Testis (tissue), 3 donors: ENCODE data around the gene STIM2. TPM values are rescaled to one million over a fixed set of nuclear protein-coding genes. Genes with fewer than 3 reads are reported as not detected.

ENCODE experiments used
- DNase-seq: peaks from one replicate; pipeline ENCODE4 v3.0.0-alpha.2; 2019
- H3K27ac ChIP-seq, 2 donors: fragments of 200-600 bp; sonication (generic); one replicate each; pipeline ENCODE4 v1.5.1; 2019
- H3K27me3 ChIP-seq: fragments of 200-600 bp; sonication (generic); one replicate; pipeline ENCODE4 v1.5.1; 2019
- H3K36me3 ChIP-seq: fragments of 200-600 bp; sonication (generic); one replicate; pipeline ENCODE4 v1.5.1; 2017; ENCODE audit warnings: low read depth; ENCODE audit errors: missing control alignments
- H3K4me1 ChIP-seq: fragments of 200-600 bp; sonication (generic); one replicate; pipeline ENCODE4 v1.5.1; 2019
- H3K4me3 ChIP-seq, 2 donors: fragments of 200-600 bp; sonication (generic); one replicate each; pipeline ENCODE4 v1.5.1; 2017 to 2019
- H3K9me3 ChIP-seq: fragments of 200-600 bp; sonication (generic); one replicate; pipeline ENCODE4 v1.5.1; 2017
- POLR2A ChIP-seq: fragments of 450-650 bp; IDR thresholded peaks from one replicate; pipeline ENCODE4 v1.6.1; 2017; ENCODE audit warnings: antibody characterized with exemption, mild to moderate bottlenecking, moderate library complexity
- WGBS, 2 donors: methylation state at CpG; one replicate each; pipeline ENCODE4 v1.1.5; 2018; 5-methylcytosine and 5-hydroxymethylcytosine counted together
- intact Hi-C: fragments of 100-400 bp; cut with DNase I; formaldehyde crosslinking; loops from one replicate; pipeline ENCODE4 v1.15.1; 2023; ENCODE audit warnings: low total_unique reads
- polyA plus RNA-seq: library from polyadenylated mRNA; stranded (reverse); fragments of 350-450 nt; fragmentation: Illumina TruSeq; extraction: RNeasy Lipid Tissue Mini Kit (QIAGEN cat#74804); gene quantifications from one replicate; pipeline ENCODE4 v1.2.3, GENCODE V29; 2014; ENCODE audit warnings: low read depth, low replicate concordance; ENCODE audit not compliant: insufficient read depth
- total RNA-seq, 2 donors: library from RNA; depleted of rRNA; stranded (reverse); fragments of >200 nt; gene quantifications; one replicate each; pipeline ENCODE4 v1.2.3, GENCODE V29; 2016
- TF ChIP-seq, protein P1 (sequence below), 3 experiments: fragments of 450-650 bp in 2 of 3; fragments of 200-600 bp in 1 of 3; sonication (generic) in 1 of 3; IDR thresholded peaks; one replicate each; pipeline ENCODE4 v1.5.1; 2016 to 2019; ENCODE audit warnings: antibody characterized with exemption in 3 of 3, mild to moderate bottlenecking in 2 of 3, moderate library complexity in 1 of 3

STIM2 gene
- total and polyA plus RNA-seq, 3 donors from 2014 or later: 14.3 to 35.0 (median 29.4) TPM

DNA sequence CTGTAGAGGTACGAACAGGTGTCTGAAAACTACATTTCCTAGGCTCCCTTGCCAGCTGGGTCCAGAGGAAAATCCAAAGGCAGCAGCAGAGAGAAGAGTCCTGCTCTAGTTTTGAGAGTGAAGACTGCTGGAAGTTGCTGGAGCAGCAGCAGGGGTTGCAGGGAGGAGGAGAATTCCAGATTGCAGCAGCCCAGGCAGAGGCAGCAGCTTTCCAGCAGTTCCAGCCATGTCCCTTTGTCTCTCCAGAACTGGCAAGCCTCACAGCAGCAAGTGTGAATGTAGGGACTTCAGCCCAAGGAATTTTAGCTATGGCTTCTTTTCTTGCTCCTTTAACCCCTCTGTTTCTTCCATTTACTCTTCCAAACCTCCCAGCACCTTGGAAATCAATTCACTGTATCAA is 24.1 kb upstream of the STIM2 start:
- H3K36me3 ChIP-seq: no peaks in the 10 kb centered on the region
- no peaks in the 10 kb centered on the region for H3K4me1 ChIP-seq
- intact Hi-C loops: no loop called here
- no peak for DNase-seq
- 92 to 95% methylated on average over 1 of the region's 1 CpG for WGBS, 2 donors
- H3K9me3 ChIP-seq: no peaks in the 10 kb centered on the region
- H3K4me3 ChIP-seq: no peak overlapping the region
- no peak overlapping the region for H3K27ac ChIP-seq
- TF ChIP-seq, protein P1, sequence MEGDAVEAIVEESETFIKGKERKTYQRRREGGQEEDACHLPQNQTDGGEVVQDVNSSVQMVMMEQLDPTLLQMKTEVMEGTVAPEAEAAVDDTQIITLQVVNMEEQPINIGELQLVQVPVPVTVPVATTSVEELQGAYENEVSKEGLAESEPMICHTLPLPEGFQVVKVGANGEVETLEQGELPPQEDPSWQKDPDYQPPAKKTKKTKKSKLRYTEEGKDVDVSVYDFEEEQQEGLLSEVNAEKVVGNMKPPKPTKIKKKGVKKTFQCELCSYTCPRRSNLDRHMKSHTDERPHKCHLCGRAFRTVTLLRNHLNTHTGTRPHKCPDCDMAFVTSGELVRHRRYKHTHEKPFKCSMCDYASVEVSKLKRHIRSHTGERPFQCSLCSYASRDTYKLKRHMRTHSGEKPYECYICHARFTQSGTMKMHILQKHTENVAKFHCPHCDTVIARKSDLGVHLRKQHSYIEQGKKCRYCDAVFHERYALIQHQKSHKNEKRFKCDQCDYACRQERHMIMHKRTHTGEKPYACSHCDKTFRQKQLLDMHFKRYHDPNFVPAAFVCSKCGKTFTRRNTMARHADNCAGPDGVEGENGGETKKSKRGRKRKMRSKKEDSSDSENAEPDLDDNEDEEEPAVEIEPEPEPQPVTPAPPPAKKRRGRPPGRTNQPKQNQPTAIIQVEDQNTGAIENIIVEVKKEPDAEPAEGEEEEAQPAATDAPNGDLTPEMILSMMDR (IDR thresholded peaks at IDR 0.05): no peak
- TF ChIP-seq POLR2A: no peak
- H3K27me3 ChIP-seq: no peaks in the 10 kb centered on the region

DNA sequence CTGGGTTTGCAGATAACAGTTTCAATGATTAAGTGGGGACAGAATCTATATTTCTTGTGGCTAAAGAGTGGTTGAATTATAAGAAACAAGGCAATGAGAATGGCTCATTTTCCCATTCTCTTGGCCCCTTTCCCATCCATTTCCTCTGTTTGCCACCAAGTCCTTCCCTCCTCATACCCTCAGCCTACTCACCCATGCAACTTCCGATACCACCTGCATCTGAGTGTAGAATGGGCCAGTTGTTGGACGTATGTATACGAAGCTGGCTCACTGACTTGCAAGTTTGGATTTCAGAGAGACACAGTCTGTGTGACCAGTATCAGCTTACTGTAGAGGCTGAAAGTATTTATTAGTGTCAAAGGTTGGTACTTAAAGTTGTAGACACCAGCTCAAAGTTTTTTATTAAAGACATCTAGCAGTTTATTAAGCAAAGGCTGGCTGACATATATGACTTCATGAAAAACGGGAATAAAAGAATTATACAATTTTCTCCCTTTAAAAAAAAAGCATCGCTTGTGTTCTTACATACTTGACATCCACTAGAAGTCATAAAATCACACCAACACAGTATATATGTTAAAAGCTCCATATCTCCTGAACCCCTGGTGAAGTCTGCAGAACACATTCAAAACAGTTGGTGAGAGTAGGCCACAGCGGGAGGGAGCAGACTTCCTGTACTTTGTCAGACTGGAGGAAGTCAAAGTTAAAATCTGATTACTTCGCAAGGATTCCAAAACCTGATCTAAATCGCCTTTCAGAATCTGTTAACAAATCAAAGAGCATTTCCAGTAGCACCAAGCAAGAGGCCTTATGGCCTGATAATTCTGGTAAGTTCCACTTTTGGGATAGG is 22.4 kb upstream of the STIM2 start:
- Histone ChIP-seq H3K4me1 (no peaks in the 10 kb centered on the region), H3K4me3 (no peak overlapping the region), H3K27ac (no peak overlapping the region), H3K9me3 (no peaks in the 10 kb centered on the region), H3K36me3 (no peaks in the 10 kb centered on the region), H3K27me3 (no peaks in the 10 kb centered on the region)
- WGBS, 2 donors: 87 to 88% methylated on average over 8 of the region's 8 CpGs
- intact Hi-C loops: no loop called here
- no peak for DNase-seq
- no peak for TF ChIP-seq POLR2A
- TF ChIP-seq, protein P1 (IDR thresholded peaks at IDR 0.05): no peak

DNA sequence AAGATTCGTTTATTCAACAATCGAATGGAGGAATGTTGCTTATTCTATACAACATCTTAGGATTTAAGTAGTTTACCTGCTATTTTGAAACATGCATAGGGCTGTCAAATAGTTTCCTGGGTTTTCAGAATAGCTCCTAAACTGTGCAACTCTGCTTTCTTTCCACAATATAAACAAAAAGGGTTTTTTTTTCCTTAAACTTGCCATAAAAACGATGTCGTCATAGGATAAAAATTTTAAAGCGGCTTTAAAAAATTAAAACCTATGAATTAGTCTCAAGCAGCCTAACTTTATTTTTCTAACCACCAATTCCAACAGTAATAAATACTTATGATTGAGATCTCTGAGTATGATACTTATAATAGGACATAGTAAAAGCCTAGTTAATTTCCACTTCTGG is 21.6 kb upstream of the STIM2 start:
- 89 to 92% methylated on average over 5 of the region's 5 CpGs for WGBS, 2 donors
- Histone ChIP-seq H3K4me3 (no peak overlapping the region), H3K27ac (no peak overlapping the region), H3K27me3 (no peaks in the 10 kb centered on the region), H3K4me1 (no peaks in the 10 kb centered on the region), H3K9me3 (no peaks in the 10 kb centered on the region), H3K36me3 (no peaks in the 10 kb centered on the region)
- TF ChIP-seq, protein P1 (IDR thresholded peaks at IDR 0.05): no peak
- TF ChIP-seq POLR2A: no peak
- DNase-seq: no peak
- intact Hi-C loops: no loop called here

DNA sequence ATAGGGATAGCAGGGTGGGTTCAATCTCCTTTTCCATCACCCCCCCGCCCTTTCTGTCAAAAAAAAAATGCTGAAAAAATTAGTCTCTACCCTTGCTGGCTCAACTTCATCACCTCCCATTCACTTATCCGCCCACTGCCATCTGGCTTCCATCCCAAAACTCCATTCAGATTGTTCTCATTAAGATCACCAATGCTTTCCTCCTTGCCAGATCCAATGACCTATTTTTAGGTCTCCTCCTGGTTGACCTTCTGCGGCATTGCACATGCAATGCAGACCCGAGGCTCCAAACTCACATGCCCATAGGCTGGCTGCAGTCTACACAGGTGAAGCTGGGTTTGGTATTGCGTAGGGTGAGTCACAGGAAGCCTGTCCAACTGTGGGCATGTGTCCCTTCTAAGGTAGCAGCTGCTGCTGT is 21.1 kb upstream of the STIM2 start:
- 63 to 64% methylated on average over 5 of the region's 5 CpGs for WGBS, 2 donors
- no peaks in the 10 kb centered on the region for H3K36me3 ChIP-seq
- intact Hi-C loops: no loop called here
- H3K9me3 ChIP-seq: no peaks in the 10 kb centered on the region
- no peaks in the 10 kb centered on the region for H3K4me1 ChIP-seq
- H3K4me3 ChIP-seq: no peak overlapping the region
- TF ChIP-seq, protein P1 (IDR thresholded peaks at IDR 0.05): no peak
- no peak for TF ChIP-seq POLR2A
- no peak for DNase-seq
- H3K27ac ChIP-seq: no peak overlapping the region
- no peaks in the 10 kb centered on the region for H3K27me3 ChIP-seq

DNA sequence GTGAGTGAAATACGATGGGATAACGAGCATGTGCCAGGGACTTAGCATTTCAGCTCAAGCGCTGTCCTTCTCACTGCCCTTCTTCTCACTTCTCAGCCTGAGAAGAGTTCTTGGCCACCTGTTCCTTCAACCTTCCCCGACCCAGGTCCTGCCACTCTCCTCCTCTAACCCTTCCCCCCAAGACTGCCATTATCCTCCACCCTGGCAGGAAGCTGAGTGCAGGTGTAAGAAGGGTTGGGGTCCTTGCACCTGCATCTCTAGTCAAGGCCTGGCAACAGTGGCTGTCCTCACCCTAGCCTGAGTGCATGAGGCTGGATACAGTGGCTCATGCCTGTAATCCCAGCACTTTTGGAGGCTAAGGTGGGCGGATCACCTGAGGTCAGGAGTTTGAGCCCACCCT is 19.9 kb upstream of the STIM2 start:
- Histone ChIP-seq H3K9me3 (no peaks in the 10 kb centered on the region), H3K27ac (no peak overlapping the region), H3K27me3 (no peaks in the 10 kb centered on the region), H3K4me1 (no peaks in the 10 kb centered on the region), H3K36me3 (no peaks in the 10 kb centered on the region), H3K4me3 (no peak overlapping the region)
- intact Hi-C loops: no loop called here
- TF ChIP-seq, protein P1 (IDR thresholded peaks at IDR 0.05): no peak
- TF ChIP-seq POLR2A: no peak
- DNase-seq: no peak
- 76 to 95% methylated on average over 5 of the region's 5 CpGs for WGBS, 2 donors
